ENCODE data around the gene EIF5A. TPM values are rescaled to one million over a fixed set of nuclear protein-coding genes. Genes with fewer than 3 reads are reported as not detected.

Gene EIF5A
- 1,000 to 10,000 TPM; 1,619 to 1,670 TPM for total RNA-seq

GRCh38 chr17:7306911-7307685, at the start of gene EIF5A:
TSS of gene EIF5A (plus strand) at chr17:7307628. CDS start at chr17:7309636, 2,008 bp downstream.
- ChIA-PET POLR2A (interaction anchor here (1.0 kb wide), 1 partner anchor 380 kb away, joined by 8 read pairs; the partner anchor contains the start of gene TP53), CTCF (interaction anchor here (2.3 kb wide), 1 partner anchor 11 kb away, joined by 8 read pairs; no protein-coding TSS in a partner anchor)

- CTCF ChIA-PET: interaction anchor here (0.6 to 1.5 kb wide), 3 partner anchors 8 to 293 kb away, joined by 3 to 6 read pairs (median 4); no protein-coding TSS in a partner anchor
Observed at GRCh38 chr17:7258731-7259554, 48.5 kb upstream of the EIF5A start.

GRCh38 chr17:7259555-7259889, 47.9 kb upstream of the EIF5A start:
- CTCF ChIA-PET: interaction anchor here (0.5 to 1.5 kb wide), 3 partner anchors 37 to 293 kb away, joined by 3 to 4 read pairs (median 3); no protein-coding TSS in a partner anchor
- POLR2A ChIA-PET: interaction anchor here (0.6 kb wide), 1 partner anchor 23 kb away, joined by 3 read pairs; no protein-coding TSS in a partner anchor

More at GRCh38 chr17:7258731-7259554, 48.5 kb upstream of the EIF5A start:
- POLR2A ChIA-PET: no interaction called here

DNA sequence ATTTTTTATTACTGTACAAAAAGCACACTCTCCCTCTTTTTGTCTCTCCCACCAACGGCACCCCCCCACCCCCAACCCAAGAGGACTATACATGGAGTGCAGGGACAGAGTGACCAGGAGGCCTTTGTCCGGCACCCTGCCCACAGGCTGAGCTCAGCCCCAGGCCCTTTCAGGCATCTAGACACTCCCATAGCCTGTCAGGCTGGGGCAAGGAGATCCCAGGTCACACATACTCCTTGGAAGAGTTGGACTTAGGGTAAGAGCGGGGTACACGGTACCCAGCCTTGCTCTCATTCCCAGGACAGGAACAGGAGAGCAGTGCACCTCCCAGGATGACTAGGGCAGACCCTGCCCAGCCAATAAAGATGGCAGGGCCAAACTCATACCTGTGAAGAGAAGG, 47.3 kb upstream of the EIF5A start:
- POLR2A ChIA-PET: interaction anchor here (0.6 kb wide), 1 partner anchor 22 kb away, joined by 3 read pairs; no protein-coding TSS in a partner anchor

GRCh38 chr17:7260651-7261378, 46.6 kb upstream of the EIF5A start:
- ChIA-PET POLR2A (no interaction called here), CTCF (interaction anchor here (0.7 to 1.2 kb wide), 3 partner anchors 19 to 95 kb away, joined by 3 to 4 read pairs (median 3); no protein-coding TSS in a partner anchor)

More for the DNA sequence above, 47.3 kb upstream of the EIF5A start:
- CTCF ChIA-PET: interaction anchor here (0.5 kb wide), 1 partner anchor 117 kb away, joined by 3 read pairs; no protein-coding TSS in a partner anchor

GRCh38 chr17:7261379-7262191, 45.8 kb upstream of the EIF5A start:
- CTCF ChIA-PET: interaction anchor here (0.7 to 1.2 kb wide), 3 partner anchors 19 to 94 kb away, joined by 3 to 4 read pairs (median 3); no protein-coding TSS in a partner anchor
- POLR2A ChIA-PET: interaction anchor here (0.5 to 0.6 kb wide), 2 partner anchors 199 to 893 kb away, joined by 3 to 6 read pairs; no protein-coding TSS in a partner anchor

- ChIA-PET CTCF (interaction anchor here (1.1 to 1.2 kb wide), 2 partner anchors 18 to 93 kb away, joined by 3 read pairs; no protein-coding TSS in a partner anchor), POLR2A (interaction anchor here (0.5 to 0.6 kb wide), 2 partner anchors 198 to 892 kb away, joined by 3 to 6 read pairs; no protein-coding TSS in a partner anchor)
Observed at GRCh38 chr17:7262192-7262934, 45.1 kb upstream of the EIF5A start, which contains the start of gene CLDN7. TSS of gene CLDN7 (minus strand) at chr17:7262478. CDS start at chr17:7262043, 435 bp downstream.

- ChIA-PET CTCF (interaction anchor here (0.6 to 2.1 kb wide), 3 partner anchors 9 to 33 kb away, joined by 3 to 9 read pairs (median 3); no protein-coding TSS in a partner anchor), POLR2A (no interaction called here)
Observed at GRCh38 chr17:7262935-7263800, 44.3 kb upstream of the EIF5A start.

GRCh38 chr17:7263801-7264078, 43.7 kb upstream of the EIF5A start:
- ChIA-PET POLR2A (no interaction called here), CTCF (interaction anchor here (0.9 to 2.1 kb wide), 2 partner anchors 10 to 33 kb away, joined by 3 to 9 read pairs; no protein-coding TSS in a partner anchor)

DNA sequence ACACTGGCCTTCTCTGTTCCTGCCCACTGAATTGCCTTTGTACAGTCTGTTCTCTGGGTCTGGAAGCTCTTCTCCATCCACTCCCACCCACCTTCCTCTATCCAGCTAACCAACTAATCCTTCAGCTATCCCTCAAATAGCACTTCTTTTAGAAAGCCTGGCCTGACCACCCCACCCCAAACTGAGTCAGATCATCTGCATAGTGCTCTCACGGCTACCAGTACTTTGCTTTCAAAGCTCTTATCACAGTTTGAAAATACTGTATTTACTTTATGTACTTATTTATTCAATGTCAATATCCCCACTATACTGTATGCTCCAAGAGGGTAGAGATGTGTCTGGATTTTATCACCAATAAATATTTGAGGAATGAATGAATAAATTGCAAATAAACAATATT, 40.6 kb upstream of the EIF5A start:
- CTCF ChIA-PET: interaction anchor here (0.6 to 1.5 kb wide), 4 partner anchors 8 to 37 kb away, joined by 3 to 6 read pairs (median 4); no protein-coding TSS in a partner anchor
- POLR2A ChIA-PET: no interaction called here

- POLR2A ChIA-PET: interaction anchor here (1.2 kb wide), 1 partner anchor 17 kb away, joined by 3 read pairs; no protein-coding TSS in a partner anchor
- CTCF ChIA-PET: interaction anchor here (0.5 to 4.7 kb wide), 2 partner anchors 17 to 314 kb away, joined by 3 to 50 read pairs; no protein-coding TSS in a partner anchor
Observed at GRCh38 chr17:7279448-7279847, 28.0 kb upstream of the EIF5A start.

DNA sequence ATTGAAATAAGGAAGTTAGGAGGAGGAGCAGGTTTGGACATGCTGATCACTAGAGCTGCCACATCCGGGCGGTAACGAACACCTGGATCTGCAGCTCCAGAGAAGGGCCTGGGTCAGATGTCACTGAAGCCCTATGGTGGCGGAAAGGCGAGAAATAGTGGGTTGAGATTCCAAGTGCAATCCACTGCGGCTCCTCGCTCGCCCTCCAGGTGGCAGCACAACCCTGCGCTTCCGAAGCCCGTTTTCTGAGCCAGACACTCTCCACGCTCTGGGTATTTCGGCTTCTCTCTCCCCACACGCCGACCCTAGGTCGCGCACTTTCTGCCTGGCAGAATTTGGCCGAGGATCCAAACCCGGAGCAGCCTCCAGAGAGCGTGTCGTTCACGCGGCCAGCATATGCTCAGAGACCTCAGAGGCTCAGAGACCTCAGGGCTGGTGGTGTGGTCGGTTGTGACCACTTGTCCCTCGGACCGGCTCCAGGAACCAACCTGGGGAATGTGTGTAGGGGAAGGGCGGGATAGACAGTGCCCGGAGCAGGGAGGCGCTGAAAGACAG, 26.8 kb upstream of the EIF5A start:
- ChIA-PET CTCF (interaction anchor here (0.5 to 4.7 kb wide), 10 partner anchors 9 to 235 kb away, joined by 3 to 50 read pairs (median 3); no protein-coding TSS in a partner anchor), POLR2A (interaction anchor here (1.2 kb wide), 1 partner anchor 16 kb away, joined by 3 read pairs; no protein-coding TSS in a partner anchor)

GRCh38 chr17:7281074-7281952, 26.1 kb upstream of the EIF5A start, which contains the start of gene SLC2A4:
TSS of gene SLC2A4 (plus strand) at chr17:7281718. CDS start at chr17:7281935, 217 bp downstream.
- ChIA-PET CTCF (interaction anchor here (0.7 to 4.7 kb wide), 10 partner anchors 8 to 236 kb away, joined by 3 to 50 read pairs (median 4); no protein-coding TSS in a partner anchor), POLR2A (interaction anchor here (0.8 kb wide), 1 partner anchor 41 kb away, joined by 4 read pairs; no protein-coding TSS in a partner anchor)
